ENCODE results near the gene PSIP1.

Gene PSIP1

GRCh38 chr9:15505921-15506320 lies 4.8 kb downstream of the PSIP1 start:
- ChIA-PET POLR2A (no interaction called here), CTCF (interaction anchor here (0.5 kb wide), 1 partner anchor 251 kb away, joined by 6 read pairs; no protein-coding TSS in a partner anchor)
- Histone ChIP-seq H3K36me3 (ENCODE audit: control insufficient read depth in 2 of 2, insufficient read depth in 1 of 2, low read length in 2 of 2) (peaks cover 40 to 77% of the 10 kb centered on the region in 2 experiments), H3K9me3 (ENCODE audit: control insufficient read depth, insufficient read depth, low read depth, low read length) (no peaks in the 10 kb centered on the region), H3K4me3 (ENCODE audit: low read depth, low read length) (no peak overlapping the region), H3K27ac (ENCODE audit: extremely low read depth, low read depth, low read length) (no peak overlapping the region), H3K4me1 (ENCODE audit: control insufficient read depth, insufficient read depth, low read length) (peaks cover 15% of the 10 kb centered on the region)
- TF ChIP-seq MZF1 (tag by site-specific recombination; IDR thresholded peaks at IDR 0.05; ENCODE audit: borderline replicate concordance) (no peak), ZNF76 (tag by site-specific recombination; IDR thresholded peaks at IDR 0.05; ENCODE audit: borderline replicate concordance, low read depth) (no peak), ZNF174 (tag by site-specific recombination; IDR thresholded peaks at IDR 0.05) (no peak), ZBTB8A (tag by site-specific recombination; IDR thresholded peaks at IDR 0.05) (no peak), ZNF114 (tag by site-specific recombination; IDR thresholded peaks at IDR 0.05) (no peak), ZNF184 (tag by site-specific recombination; IDR thresholded peaks at IDR 0.05) (no peak), ZNF146 (tag by site-specific recombination; IDR thresholded peaks at IDR 0.05) (no peak), ZNF488 (tag by site-specific recombination; IDR thresholded peaks at IDR 0.05) (no peak), KLF9 (tag by site-specific recombination; IDR thresholded peaks at IDR 0.05; ENCODE audit: low read depth) (no peak), ZNF791 (tag by site-specific recombination; IDR thresholded peaks at IDR 0.05) (no peak)
- TF ChIP-seq, protein P1, sequence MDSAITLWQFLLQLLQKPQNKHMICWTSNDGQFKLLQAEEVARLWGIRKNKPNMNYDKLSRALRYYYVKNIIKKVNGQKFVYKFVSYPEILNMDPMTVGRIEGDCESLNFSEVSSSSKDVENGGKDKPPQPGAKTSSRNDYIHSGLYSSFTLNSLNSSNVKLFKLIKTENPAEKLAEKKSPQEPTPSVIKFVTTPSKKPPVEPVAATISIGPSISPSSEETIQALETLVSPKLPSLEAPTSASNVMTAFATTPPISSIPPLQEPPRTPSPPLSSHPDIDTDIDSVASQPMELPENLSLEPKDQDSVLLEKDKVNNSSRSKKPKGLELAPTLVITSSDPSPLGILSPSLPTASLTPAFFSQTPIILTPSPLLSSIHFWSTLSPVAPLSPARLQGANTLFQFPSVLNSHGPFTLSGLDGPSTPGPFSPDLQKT (IDR thresholded peaks at IDR 0.05; ENCODE audit: borderline replicate concordance, low read depth, low read length) = no peak

DNA sequence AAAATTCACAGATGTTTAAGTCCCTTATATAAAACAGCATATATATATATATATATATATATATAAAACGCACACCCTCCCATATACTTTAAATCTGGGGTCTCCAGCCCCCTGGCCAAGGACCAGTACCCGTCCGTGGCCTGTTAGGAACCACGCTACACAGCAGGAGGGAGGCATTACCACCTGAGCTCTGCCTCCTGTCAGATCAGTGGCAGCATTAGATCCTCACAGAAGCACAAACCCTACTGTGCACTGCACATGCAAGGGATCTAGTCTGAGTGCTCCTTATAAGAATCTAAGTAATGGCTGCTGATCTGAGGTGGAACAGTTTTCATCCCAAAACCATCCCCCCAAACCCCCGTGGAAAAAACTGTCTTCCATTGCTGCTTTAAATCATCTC lies 9.0 kb downstream of the PSIP1 start:
- CTCF ChIA-PET = no interaction called here
- Histone ChIP-seq H3K27ac (ENCODE audit: extremely low read depth, low read depth, low read length) (no peak overlapping the region), H3K4me3 (ENCODE audit: low read depth, low read length) (no peak overlapping the region), H3K9me3 (ENCODE audit: control insufficient read depth, insufficient read depth, low read depth, low read length) (no peaks in the 10 kb centered on the region), H3K4me1 (ENCODE audit: control insufficient read depth, insufficient read depth, low read length) (peaks cover 9% of the 10 kb centered on the region), H3K36me3 (ENCODE audit: control insufficient read depth in 2 of 2, insufficient read depth in 1 of 2, low read length in 2 of 2) (peaks cover 51 to 85% of the 10 kb centered on the region in 2 experiments)
- no peak for TF ChIP-seq HOXA7 (CRISPR knock-in tag; IDR thresholded peaks at IDR 0.05; ENCODE audit: borderline replicate concordance)
- no peak for TF ChIP-seq ZSCAN30 (tag by site-specific recombination; IDR thresholded peaks at IDR 0.05)
- no peak for TF ChIP-seq ZNF140 (tag by site-specific recombination; IDR thresholded peaks at IDR 0.05)
- TF ChIP-seq KLF17 (tag by site-specific recombination; IDR thresholded peaks at IDR 0.05) = no peak
- POLR2A ChIA-PET = interaction anchor here (2.4 kb wide), 1 partner anchor 9 kb away, joined by 17 read pairs; the partner anchor contains the start of gene PSIP1

DNA sequence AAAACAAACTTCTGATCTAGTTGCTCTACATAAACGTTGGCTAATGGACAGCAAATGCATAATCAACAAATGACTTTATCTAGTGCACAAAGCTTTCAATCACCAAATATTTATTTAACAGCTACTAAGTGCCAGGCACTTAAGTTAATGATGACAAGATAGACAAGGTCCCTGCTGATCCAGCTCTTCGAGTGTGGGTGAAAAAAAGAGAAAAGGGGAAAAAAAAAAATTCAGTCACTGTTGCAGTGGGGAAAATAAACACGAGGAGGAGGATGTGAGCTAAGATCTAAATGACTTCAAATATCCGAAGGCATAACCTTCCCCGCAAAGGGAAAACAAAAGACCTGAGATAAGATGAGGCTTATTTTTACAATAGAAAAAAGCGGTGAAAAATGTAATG lies 9.6 kb downstream of the PSIP1 start:
- ChIA-PET POLR2A (interaction anchor here (2.0 to 2.4 kb wide), 2 partner anchors 9 to 52 kb away, joined by 4 to 17 read pairs; partner anchors contain the start of genes CCDC171 and PSIP1), CTCF (interaction anchor here (0.7 to 0.9 kb wide), 2 partner anchors 11 to 40 kb away, joined by 3 to 4 read pairs; no protein-coding TSS in a partner anchor)
- Histone ChIP-seq H3K27ac (ENCODE audit: extremely low read depth, low read depth, low read length) (no peak overlapping the region), H3K4me3 (ENCODE audit: low read depth, low read length) (no peak overlapping the region), H3K4me1 (ENCODE audit: control insufficient read depth, insufficient read depth, low read length) (peaks cover 9% of the 10 kb centered on the region), H3K9me3 (ENCODE audit: control insufficient read depth, insufficient read depth, low read depth, low read length) (no peaks in the 10 kb centered on the region), H3K36me3 (ENCODE audit: control insufficient read depth in 2 of 2, insufficient read depth in 1 of 2, low read length in 2 of 2) (peaks cover 51 to 84% of the 10 kb centered on the region in 2 experiments)
- no peak for TF ChIP-seq TSHZ1 (tag by site-specific recombination; IDR thresholded peaks at IDR 0.05; ENCODE audit: borderline replicate concordance)
- no peak for TF ChIP-seq ZNF404 (tag by site-specific recombination; IDR thresholded peaks at IDR 0.05)
- no peak for TF ChIP-seq ZNF10 (tag by site-specific recombination; IDR thresholded peaks at IDR 0.05)
- TF ChIP-seq ZNF132 (tag by site-specific recombination; IDR thresholded peaks at IDR 0.05; ENCODE audit: borderline replicate concordance) = no peak
- TF ChIP-seq ZSCAN16 (tag by site-specific recombination; IDR thresholded peaks at IDR 0.05) = no peak
- no peak for TF ChIP-seq ZNF114 (tag by site-specific recombination; IDR thresholded peaks at IDR 0.05)
- no peak for TF ChIP-seq ZNF600 (tag by site-specific recombination; IDR thresholded peaks at IDR 0.05)
- peak; percentile 33; the same call in 1 of the 2 replicates for TF ChIP-seq FEZF1 (tag by site-specific recombination; IDR thresholded peaks at IDR 0.05)
- no peak for TF ChIP-seq ZNF623 (tag by site-specific recombination; IDR thresholded peaks at IDR 0.05)
- no peak for TF ChIP-seq KLF1 (tag by site-specific recombination; IDR thresholded peaks at IDR 0.05)
- no peak for TF ChIP-seq ZSCAN30 (tag by site-specific recombination; IDR thresholded peaks at IDR 0.05)
- TF ChIP-seq ZNF837 (tag by site-specific recombination; IDR thresholded peaks at IDR 0.05) = no peak
- TF ChIP-seq ZNF791 (tag by site-specific recombination; IDR thresholded peaks at IDR 0.05) = no peak
- peak; percentile 31; the same call in 1 of the 2 replicates for TF ChIP-seq PRDM1 (tag by site-specific recombination; IDR thresholded peaks at IDR 0.05)
